A673 (cell line): Measurements from ENCODE around the gene DNAJB6.
"Not testable (repeated sequence)": the region's sequence is repeated elsewhere in the genome, so short reads cannot be mapped to it uniquely, and the experiment has no call there.

ENCODE experiments used
- EZH2 ChIP-seq: fragments of 200-600 bp; sonication (generic); IDR thresholded peaks from 2 replicates; pipeline ENCODE4 v1.6.1; 2017; ENCODE audit warnings: borderline replicate concordance, low read depth, mild to moderate bottlenecking, mixed read lengths, antibody characterized with exemption, low read length; ENCODE audit not compliant: poor library complexity, severe bottlenecking
- TF ChIP-seq, protein P1 (sequence below): fragments of 300-800, 200-600 bp; sonication (generic); conservative IDR thresholded peaks from 2 replicates; pipeline ENCODE4 v1.5.1; 2017; ENCODE audit warnings: low read depth, mild to moderate bottlenecking, antibody characterized with exemption, low read length, moderate library complexity, mixed read lengths

DNA sequence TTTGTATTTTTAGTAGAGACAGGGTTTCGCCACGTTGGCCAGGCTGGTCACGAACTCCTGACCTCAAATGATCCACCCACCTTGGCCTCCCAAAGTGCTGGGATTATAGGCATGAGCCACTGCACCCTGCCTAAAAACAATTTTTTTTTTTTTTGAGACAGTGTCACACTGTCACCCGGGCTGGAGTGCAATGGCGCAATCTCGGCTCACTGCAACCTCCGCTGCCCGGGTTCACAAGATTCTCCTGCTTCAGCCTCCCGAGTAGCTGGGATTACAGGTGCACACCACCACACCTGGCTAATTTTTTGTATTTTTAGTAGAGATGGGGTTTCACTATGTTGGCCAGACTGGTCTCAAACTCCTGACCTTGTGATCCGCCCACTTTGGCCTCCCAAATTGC, 6.2 kb upstream of the DNAJB6 start:
- not testable (repeated sequence) for TF ChIP-seq EZH2
- TF ChIP-seq, protein P1, sequence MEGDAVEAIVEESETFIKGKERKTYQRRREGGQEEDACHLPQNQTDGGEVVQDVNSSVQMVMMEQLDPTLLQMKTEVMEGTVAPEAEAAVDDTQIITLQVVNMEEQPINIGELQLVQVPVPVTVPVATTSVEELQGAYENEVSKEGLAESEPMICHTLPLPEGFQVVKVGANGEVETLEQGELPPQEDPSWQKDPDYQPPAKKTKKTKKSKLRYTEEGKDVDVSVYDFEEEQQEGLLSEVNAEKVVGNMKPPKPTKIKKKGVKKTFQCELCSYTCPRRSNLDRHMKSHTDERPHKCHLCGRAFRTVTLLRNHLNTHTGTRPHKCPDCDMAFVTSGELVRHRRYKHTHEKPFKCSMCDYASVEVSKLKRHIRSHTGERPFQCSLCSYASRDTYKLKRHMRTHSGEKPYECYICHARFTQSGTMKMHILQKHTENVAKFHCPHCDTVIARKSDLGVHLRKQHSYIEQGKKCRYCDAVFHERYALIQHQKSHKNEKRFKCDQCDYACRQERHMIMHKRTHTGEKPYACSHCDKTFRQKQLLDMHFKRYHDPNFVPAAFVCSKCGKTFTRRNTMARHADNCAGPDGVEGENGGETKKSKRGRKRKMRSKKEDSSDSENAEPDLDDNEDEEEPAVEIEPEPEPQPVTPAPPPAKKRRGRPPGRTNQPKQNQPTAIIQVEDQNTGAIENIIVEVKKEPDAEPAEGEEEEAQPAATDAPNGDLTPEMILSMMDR = not testable (repeated sequence)
